Heart left ventricle (tissue), 13 donors: ENCODE measurements around the gene PDX1.

Source experiments
- CTCF ChIP-seq, 12 donors: fragments of 200-600 bp; sonication (generic) in 4 of 12; IDR thresholded peaks; one replicate each; pipeline versions ENCODE4 v1.5.0 to v1.8.0; 2018 to 2022; ENCODE audit warnings: antibody characterized with exemption in 12 of 12, mild to moderate bottlenecking in 5 of 12
- POLR2A ChIP-seq, 2 donors: fragments of 450-650 bp; IDR thresholded peaks; one replicate each; pipeline ENCODE4 v1.6.1; 2017; ENCODE audit warnings: antibody characterized with exemption in 2 of 2, mild to moderate bottlenecking in 2 of 2, moderate library complexity in 2 of 2
- donor health status: ischemic (EF 13 %, LVEDD 7.1; RV severe dilation, severe dysfunction).
- donor health status: DM: no; HTN: yes; CAD: no.
- donor health status: DM: no; HTN: no; CAD: no.
- donor health status: ischemic (EF 25% LVEDD 6.9; RV normal size, moderate dysfunction).
- donor health status: ischemic (EF 25% LVEDD 5.7; RV mildly dilated, moderate dysfunction).
- donor health status: ischemic (EF 35%, LVEDD 5.7; RV mildly dilated, moderate dysfunction).
- donor health status: nonischemic (EF 11% LVEDD 7.7; RV severe dilation, severe dysfunction).
- donor health status: DM: yes; HTN: yes; CAD: no.
- donor health status: PGD.
- donor health status: ischemic (EF 29% LVEDD 5.4; RV normal size, mild dysfunction).
- donor health status: nonischemic (EF 23%, LVEDD 6.1; RV moderate dilation, normal function).

GRCh38 chr13:27913160-27913559 lies 6.6 kb upstream of the PDX1 start:
- TF ChIP-seq CTCF (IDR thresholded peaks at IDR 0.05) (no peak), POLR2A (IDR thresholded peaks at IDR 0.05) (no peak)
